ENCODE data around the gene ACOT9.

GRCh38 chrX:23770142-23770541 is 27.1 kb upstream of the ACOT9 start:
- TF ChIP-seq, protein P1, sequence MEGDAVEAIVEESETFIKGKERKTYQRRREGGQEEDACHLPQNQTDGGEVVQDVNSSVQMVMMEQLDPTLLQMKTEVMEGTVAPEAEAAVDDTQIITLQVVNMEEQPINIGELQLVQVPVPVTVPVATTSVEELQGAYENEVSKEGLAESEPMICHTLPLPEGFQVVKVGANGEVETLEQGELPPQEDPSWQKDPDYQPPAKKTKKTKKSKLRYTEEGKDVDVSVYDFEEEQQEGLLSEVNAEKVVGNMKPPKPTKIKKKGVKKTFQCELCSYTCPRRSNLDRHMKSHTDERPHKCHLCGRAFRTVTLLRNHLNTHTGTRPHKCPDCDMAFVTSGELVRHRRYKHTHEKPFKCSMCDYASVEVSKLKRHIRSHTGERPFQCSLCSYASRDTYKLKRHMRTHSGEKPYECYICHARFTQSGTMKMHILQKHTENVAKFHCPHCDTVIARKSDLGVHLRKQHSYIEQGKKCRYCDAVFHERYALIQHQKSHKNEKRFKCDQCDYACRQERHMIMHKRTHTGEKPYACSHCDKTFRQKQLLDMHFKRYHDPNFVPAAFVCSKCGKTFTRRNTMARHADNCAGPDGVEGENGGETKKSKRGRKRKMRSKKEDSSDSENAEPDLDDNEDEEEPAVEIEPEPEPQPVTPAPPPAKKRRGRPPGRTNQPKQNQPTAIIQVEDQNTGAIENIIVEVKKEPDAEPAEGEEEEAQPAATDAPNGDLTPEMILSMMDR (IDR thresholded peaks at IDR 0.05): no peak
- TF ChIP-seq POLR2A (IDR thresholded peaks at IDR 0.05) (no peak), POLR2AphosphoS5 (IDR thresholded peaks at IDR 0.05) (no peak), EP300 (IDR thresholded peaks at IDR 0.05) (no peak)

All from suprapubic skin (tissue), 4 donors.